HG03159 (cell line): ENCODE results near the gene SYTL1.

ENCODE experiments used
- ATAC-seq: cut with Tn5 transposase; IDR thresholded peaks from one replicate; pipeline ENCODE4 v1.9.1; 2021; ENCODE audit warnings: mild to moderate bottlenecking, moderate library complexity; ENCODE audit not compliant: unreplicated experiment

Gene SYTL1

GRCh38 chr1:27318136-27318535 is 23.7 kb upstream of the SYTL1 start:
- ATAC-seq, result no peak

DNA sequence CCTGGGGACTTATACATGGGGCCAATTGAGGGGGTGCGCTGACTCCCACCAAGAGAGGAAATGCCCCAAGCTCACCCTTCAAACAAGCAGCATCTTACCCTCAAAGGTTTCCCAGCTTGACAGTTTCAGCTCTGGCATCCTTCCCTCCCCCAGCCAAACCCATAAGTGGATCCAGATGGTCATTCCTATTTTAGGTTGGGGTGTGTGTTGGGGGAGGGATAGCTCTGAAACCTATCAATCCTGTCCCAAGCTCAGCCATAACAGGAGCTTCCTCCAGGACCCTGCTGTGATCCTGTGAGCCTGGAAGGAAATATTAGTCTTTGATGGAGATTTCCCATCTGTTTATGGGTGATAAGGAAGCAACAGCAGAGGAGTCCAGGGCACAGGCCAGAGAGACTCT is 23.2 kb upstream of the SYTL1 start:
- ATAC-seq, result no peak

DNA sequence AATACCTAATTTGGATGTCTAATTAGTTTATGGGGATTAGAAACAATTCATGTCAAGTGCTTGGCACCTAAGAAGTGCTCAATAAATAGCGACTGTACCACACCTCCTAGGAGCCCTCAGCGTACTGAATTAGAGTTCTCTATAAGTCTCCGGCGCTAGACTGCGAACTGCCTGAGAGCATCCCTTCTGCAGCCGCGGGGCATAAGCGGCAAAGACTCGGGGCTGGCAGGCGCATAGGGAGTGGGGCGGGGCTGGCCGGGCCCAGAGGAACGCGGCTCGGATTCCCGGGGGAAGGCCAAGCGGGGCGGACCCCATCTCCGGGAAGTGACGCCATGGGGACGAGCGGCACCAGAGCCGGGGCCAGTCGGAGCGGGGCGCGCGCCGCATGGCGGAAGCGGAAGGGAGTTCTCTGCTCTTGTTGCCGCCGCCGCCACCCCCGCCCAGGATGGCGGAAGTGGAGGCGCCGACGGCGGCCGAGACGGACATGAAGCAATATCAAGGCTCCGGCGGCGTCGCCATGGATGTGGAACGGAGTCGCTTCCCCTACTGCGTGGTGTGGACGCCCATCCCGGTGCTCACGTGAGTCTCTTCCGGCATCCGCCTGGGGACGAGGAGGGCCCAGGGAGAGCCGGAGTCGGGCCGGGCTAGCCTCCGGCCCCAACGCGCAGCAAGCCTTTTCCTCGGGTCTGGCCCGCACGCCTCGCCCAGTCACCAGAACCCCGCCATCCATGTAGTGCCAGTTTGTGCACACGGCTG is 19.8 kb upstream of the SYTL1 start, which contains the start of gene TMEM222:
Gene TMEM222 (plus strand): TSS at position 351 of the 756 bp plus-strand sequence. CDS start 35 bp downstream, at position 386.
- peak; percentile 93 for ATAC-seq

- ATAC-seq, result no peak
Measured at GRCh38 chr1:27322569-27323240, 19.1 kb upstream of the SYTL1 start.

- no peak for ATAC-seq
Measured at GRCh38 chr1:27325286-27325685, 16.5 kb upstream of the SYTL1 start.

GRCh38 chr1:27327964-27328363 is 13.9 kb upstream of the SYTL1 start:
- ATAC-seq, result no peak

- no peak for ATAC-seq
Measured at GRCh38 chr1:27330786-27331185, 11.0 kb upstream of the SYTL1 start.

DNA sequence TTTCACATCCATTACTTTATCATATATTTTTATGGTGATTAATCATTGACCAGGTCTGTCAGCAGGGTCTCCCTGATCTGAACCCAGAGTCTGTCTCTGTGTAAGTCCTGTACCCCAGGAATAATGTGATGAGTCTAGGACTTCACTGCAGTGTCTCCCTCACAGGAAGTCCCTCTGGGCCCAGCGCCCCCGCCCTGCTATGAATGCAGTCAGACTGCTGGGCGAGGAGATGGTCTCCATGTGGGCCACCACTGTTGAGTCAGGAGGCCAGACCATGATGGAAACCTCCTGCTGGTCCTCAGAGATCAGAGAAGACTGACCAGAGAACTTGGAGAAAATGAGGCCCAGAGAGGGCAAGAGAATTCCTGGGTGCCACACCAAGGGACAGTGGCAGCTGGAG is 10.4 kb upstream of the SYTL1 start:
- ATAC-seq, result no peak

DNA sequence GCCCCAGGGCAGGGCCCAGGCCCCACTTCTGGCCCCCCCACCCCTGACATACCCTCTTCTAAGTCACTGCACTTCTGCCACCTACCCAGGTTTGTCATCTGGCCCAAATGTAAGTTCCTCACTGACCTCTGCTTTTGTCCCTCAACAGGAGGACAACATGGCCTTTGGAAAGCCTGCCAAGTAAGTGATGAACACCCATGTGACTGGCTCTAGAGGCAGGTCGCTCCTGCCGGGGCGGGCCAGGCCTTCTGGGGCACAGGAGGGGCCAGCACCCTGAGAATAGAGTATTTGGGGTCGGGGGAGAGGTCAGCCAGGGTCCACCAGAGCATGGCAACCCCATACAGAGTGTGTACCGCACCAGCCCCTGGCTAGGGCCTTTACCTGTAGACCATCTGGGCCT is 9.9 kb upstream of the SYTL1 start:
- no peak for ATAC-seq

DNA sequence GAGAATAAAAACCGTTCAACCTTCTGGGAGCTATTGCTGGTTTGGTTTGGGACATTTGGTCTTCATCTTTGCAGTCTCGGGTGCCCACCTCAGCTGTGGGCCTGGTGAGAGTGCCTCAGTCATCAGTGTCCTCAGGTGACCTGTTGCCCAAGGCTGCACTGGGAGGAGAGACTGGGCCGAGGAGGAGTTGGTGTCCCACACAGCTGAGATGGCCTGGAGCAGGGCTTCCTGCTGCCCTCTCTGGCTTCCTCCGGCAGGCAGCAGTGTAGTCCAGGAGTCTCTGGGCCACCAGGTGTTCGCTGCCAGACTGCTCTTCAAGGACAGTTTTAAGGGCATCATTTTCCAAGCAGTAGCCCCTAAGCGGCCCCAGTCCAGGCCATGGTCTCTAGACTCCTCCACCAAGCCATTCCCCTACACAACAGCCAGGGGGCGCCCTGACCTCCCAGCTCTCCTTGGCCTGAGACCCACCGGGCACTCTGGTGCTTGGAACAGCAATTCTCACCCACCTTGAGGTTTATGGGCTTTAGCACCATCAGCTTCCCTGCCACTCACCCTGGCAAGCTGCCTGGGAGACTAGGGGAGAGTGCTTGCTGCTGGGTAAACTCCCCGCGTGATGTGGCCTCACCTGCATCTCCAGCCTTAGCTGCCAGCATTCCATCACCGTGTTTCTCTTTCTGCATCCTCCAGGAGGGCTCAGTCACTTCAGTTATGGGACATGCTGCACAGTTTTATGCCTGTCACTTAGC is 9.1 kb upstream of the SYTL1 start:
- ATAC-seq, result no peak

DNA sequence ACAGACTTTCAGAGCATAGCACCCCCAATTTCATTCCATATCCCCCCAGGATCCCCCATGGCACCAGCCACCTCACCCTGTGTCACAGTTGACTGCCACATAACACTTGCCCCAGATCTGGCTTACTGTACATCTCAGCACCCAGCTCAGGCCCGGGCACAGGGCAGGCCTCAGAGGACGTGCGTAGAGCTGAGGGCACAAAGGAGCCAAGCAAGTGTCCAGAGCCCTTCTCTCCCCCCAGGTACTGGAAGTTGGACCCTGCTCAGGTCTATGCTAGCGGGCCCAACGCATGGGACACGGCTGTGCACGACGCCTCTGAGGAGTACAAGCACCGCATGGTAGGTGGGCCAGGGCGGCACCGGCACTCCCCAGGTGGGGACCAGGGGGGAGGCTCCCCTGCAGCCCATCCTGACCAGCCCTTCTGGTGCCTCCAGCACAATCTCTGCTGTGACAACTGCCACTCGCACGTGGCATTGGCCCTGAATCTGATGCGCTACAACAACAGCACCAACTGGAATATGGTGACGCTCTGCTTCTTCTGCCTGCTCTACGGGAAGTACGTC is 8.0 kb upstream of the SYTL1 start:
- ATAC-seq, result no peak

GRCh38 chr1:27335506-27336422 is 6.1 kb upstream of the SYTL1 start:
- ATAC-seq, result no peak

DNA sequence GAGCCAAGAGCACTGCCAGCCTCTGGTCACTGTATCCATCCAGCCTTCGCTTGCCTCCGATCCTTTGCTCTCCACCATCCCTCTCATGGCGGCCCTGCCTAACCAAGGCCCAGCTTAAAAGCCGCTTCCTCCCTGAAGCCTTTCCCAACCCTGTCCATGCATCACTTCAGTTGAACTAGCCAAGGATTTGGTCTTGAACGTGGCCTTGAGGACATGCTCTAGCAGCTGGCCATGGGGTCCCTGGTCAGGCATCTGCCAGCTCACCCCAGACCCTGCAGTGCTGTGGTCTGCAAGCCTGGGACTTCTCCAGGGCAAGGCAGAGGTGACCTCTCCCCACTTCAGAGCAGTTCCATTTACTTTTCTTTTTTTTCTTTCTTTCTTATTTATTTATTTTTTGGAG is 5.1 kb upstream of the SYTL1 start:
- no peak for ATAC-seq

DNA sequence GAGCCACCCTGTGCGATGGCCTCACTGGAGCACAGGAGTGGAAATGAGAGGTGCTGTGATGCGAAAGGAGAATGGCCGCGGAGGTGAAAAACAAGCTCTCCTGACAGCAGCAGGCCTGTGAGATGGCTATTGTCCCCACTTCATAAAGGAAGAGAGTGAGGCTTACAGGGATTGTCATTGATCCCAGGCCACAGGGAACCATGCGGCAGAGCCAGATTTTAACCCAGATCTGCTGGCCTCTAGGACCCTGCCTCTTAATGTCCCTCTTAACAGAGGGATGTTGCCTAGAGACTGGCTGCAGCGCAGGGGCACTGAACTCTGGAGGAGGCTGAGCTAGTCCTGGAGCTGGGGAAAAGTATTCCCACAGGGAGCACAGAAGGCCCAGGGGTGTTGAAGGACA is 3.1 kb upstream of the SYTL1 start:
- no peak for ATAC-seq

GRCh38 chr1:27339213-27339612 is 2.6 kb upstream of the SYTL1 start:
- no peak for ATAC-seq

GRCh38 chr1:27342391-27342777 is 562 bp downstream of the SYTL1 start:
- ATAC-seq, result no peak

- no peak for ATAC-seq
Measured at GRCh38 chr1:27342778-27343638, 1.2 kb downstream of the SYTL1 start.

- ATAC-seq, result no peak
Measured at GRCh38 chr1:27343639-27344025, 1.8 kb downstream of the SYTL1 start.

GRCh38 chr1:27345272-27345671 is 3.5 kb downstream of the SYTL1 start:
- no peak for ATAC-seq

- no peak for ATAC-seq
Measured at GRCh38 chr1:27346357-27346756, 4.5 kb downstream of the SYTL1 start.
